Islet of Langerhans (tissue), 1 donor: ENCODE measurements around the gene CTDSPL.
"Not testable (repeated sequence)": the region's sequence is repeated elsewhere in the genome, so short reads cannot be mapped to it uniquely, and the experiment has no call there.

ENCODE experiments used
- FAIRE-seq: peaks from one replicate; lab custom pipeline; 2011; peaks lifted over from hg19 to GRCh38; lab: Jason Lieb, UNC

Gene CTDSPL

DNA sequence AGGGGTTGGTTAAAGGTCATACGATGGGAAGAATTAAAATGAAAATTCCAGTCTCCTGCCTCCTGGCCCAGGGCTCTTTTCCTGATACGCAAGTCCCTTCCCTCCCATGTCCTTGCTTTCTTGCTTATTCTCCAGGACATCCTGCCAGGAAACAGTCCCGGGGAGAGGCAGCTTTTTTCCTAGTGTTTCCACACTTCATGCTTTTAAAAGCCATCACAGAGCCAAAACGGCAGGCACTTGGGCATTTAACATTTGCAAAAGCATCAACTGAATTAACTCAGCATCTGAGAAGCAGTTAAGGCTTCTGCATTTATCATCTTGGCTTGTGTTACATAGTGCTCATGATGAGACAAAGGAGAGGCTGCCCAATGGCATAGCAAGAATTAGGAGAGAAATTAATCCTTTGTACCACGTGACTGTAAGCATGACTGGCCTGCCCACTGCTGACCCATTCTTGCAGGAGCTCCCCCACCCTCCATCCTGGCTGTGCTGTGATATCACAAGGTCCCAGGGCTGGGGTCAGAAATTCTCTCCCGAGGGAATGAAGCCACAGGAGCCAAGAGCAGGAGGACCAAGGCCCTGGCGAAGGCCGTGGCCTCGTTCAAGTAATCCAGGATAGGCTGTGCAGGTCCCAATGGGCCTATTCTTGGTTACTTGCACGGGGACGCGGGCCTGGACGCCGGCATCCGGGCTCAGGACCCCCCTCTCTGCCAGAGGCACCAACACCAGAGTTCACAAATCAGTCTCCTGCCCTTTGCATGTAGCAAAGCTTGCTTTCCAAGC, 107.3 kb downstream of the CTDSPL start:
- no peak for FAIRE-seq

DNA sequence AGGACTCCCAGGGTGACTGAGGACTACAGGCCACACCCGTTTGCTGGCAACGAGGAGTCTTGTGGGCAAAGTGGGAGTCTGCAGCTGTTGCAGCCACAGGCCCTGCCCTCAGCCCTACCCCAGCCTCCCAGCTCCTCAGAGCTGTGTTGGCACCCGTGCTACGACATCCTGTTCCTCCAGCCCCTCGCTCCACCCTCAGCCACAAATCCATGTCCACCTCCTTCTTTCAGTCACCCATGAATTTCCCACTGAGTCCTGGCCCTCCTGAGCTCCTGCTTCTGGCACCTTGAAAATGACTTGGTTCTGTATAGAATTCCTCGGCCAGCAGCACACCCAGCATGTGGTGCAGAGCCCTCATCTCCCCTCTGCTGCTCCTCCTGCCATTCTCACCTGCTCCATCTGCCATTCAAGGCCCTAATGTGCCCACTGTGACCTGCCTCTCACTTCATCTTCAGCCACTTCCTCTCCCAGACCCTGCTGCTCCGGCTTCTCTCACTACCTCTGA, 108.0 kb downstream of the CTDSPL start:
- FAIRE-seq = no peak

DNA sequence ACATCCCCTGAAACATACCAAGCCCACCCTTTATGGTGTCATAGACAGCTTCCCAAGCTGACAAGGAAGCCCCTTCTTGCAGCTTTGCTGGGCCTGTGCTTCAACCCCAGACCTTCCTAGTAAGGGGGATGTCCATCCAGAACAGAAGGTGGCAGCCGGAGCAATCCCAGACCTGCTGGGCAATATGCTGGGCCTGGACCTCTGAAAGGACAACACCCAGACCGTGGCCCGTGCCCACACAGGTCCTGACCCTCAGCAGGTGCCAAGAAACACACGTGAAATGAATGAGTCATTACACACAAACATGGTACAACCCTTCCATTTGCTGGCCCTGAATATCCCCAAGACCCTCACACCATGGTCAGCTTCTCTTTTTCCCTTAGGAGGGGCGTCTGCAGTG, 109.1 kb downstream of the CTDSPL start:
- FAIRE-seq = no peak

DNA sequence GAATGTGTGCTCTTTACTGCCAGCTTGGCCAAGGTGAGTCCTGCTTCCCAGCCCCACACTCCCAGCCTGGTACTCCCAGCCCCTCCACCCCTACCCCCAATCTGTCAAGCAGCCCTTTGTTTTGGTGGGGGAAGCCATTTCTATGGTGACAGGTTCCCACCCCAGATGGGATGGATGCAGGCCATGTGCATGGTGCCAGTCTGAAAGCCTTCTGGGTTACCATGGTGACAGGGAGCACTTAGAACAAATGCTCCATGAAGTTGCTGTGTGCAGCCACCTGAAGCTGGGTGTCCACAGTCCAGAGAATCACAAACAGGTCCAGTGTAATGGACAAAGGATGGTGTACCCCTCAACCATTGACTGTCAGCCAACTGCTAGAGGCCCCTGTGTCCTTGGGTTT, 109.8 kb downstream of the CTDSPL start:
- FAIRE-seq = no peak

DNA sequence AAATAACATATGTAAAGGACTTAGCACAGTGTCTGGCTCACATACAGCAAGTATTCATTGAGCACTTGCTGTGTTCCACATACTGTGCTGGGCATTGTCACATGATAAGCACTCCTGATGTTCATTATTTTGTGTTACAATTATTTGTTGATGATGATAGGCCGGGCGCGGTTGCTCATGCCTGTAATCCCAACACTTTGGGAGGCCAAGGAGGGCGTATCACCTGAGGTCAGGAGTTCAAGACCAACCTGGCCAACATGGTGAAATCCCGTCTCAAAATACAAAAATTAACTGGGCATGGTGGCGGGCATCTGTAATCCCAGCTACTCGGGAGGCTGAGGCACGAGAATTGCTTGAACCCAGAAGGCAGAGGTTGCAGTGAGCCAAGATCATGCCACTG, 110.4 kb downstream of the CTDSPL start:
- FAIRE-seq = not testable (repeated sequence)

DNA sequence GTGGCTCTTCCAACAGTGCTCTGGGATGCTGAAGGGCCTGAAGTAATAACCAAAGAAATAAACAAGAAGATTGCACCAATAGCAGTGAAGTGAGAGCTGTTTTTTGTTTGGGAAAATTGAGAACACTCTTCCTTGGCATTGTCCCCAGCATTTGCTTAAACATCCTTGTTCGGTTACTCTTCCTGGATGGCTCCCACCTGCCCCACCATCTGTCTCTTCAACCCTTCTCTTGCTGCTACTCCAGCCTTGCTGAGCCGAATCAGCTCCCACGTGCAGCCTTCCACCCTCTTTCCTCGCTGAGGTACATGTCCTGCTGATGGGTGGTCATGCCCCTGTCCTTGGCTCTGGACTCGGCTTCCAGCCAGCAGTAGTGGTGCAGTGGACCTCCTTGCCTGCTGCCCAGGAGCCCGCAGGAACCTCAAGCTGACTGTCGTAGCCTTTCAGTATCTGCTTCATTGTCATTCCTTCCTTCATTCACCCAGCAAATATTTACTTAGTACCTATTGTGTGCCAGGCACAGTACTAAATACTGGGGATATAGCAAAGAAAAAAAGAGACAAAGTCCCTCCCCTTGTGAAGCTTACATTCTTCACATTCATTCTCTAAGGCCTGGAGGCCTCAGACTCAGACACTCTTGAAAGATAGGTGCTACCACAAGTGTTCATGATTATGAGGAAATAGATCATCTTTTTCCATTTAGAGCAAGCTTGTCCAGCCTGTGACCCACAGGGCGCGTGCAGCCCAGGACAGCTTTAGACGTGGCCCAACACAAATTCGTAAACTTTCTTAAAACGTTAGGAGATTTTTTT, 111.8 kb downstream of the CTDSPL start:
- no peak for FAIRE-seq

DNA sequence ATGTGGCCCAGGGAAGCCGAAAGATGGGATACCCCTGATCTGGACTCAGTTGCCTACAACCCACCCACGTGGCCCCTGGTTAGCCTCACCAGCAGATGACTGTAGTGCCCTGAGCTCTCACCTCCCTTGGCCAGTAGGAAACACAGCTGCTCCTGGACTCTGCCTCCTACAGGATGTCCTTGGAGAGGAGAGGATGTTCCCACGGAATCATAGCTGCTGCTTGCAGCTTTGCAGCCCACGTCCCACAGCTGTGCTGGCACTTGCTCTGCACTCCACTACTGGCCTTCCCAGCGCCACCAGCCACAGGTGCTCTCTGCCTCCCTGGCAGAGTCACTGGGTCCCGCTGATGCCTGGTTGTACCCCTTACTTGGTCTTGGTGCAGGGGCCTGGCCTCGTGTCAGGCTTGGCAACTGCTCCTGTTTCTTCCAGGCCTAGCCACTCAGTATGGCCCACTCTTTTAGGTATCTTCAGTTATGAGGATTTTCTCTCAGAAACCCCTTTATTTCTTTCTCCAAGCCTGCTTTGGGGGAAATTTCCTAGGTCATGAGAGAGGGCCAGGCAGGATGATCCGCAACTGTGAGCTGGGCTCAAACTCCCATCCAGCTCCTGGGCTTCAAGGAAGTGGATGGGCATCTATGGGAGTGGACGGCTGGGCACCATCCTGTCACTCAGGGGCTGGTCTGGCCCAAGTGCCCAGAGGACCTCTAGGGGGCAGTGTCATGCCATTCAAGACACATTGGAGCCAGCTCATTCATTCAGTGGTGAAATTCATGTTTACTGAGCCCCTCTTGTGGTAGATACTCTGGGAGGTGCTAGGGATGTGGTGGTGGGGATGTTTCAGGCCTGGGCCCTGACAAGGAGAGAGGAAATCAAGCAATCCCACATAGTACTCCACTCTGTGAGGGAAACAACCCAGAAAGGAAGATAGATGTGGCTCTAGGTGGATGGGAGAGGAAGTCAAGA, 112.7 kb downstream of the CTDSPL start:
- FAIRE-seq = no peak

DNA sequence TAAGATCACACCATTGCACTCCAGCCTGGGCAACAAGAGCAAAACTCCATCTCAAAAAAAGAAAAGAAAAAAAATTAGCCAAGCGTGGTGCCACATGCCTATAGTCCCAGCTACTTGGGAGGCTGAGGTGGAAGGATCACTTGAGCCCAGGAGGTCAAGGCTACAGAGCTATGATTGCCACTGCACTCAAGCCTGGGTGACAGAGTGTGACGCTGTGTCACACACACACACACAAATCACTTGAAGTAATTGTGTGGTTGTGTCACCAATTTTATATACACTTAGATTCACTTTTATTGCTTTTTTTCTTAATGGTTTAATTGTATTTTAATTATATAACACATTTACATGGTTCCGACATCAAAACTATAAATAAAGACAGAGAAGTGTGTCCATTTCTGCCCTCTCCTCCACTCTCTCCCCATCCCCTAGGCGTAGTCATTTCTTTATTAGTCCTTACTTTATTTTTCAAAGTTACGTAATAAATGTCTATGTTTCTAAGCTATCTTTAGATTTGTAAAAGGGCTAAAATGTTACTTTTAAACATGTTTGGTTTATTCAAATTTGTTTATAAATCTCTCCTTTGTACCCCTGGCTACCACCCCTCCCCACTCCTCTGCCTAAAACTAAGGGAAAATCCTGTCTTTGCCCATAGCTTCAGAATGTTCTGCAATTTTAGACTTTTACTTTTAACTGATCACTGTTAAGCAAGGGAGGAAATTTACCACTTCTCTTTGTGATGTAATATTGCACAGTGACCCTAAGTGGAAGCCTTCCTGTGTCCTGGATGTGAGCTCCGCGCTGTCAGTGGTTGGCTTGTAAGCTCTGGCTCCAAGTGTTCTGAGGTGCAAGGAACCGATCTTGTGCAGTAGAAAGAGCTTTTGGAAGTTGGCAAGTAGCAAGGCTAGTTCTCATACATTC, 118.1 kb downstream of the CTDSPL start:
- FAIRE-seq = no peak

DNA sequence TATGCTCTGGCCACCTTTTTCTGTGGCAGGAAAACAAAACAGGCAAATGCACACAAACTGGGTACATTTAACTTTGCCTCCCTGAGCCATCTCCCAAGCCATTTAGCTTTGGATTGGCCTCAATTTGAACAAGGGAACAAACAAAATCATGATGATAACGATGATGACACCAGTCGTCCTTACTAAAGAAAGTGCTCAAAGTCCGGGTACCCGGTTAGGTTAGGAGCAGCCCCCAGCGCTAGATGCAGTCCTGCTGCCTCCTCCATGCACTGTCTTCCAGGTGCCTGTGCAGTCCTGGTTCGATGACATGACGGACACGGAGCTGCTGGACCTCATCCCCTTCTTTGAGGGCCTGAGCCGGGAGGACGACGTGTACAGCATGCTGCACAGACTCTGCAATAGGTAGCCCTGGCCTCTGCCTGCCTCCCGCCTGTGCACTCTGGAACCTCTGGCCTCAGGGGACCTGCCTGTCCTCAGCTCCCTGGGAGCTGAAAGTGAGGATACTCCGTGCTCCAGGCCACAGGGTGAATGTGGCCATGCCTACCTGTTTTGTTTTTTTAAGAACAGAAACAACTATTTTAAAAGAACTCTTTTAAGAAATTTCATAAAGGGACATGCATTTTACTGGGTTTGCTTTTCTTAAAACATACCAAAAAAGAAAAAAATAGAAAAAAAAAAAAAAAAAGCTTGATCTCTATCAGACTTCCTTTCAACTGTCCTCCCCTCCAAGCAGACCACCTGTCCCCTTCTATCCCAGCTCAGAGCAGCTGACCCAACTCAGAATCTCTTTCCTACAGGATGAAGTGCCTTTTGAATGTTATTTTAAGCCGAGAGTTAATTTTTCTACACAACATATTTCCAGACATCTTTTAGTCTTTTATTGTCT, 119.0 kb downstream of the CTDSPL start:
- FAIRE-seq = no peak

DNA sequence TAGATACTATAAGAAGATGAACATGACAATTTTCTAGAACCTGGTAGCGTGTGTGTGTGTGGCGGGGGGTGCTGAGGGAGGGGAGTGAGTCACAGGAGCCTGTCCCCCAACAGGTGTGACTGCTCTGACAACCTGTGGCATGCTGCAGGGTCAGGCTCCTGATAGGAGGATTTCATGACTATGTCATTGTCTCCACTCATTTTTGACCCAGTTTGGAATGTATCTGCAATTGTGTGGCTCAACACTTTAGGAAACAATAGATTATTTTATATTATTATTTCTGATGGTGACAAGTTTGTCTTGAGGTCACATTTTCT, 119.6 kb downstream of the CTDSPL start:
- FAIRE-seq = no peak

DNA sequence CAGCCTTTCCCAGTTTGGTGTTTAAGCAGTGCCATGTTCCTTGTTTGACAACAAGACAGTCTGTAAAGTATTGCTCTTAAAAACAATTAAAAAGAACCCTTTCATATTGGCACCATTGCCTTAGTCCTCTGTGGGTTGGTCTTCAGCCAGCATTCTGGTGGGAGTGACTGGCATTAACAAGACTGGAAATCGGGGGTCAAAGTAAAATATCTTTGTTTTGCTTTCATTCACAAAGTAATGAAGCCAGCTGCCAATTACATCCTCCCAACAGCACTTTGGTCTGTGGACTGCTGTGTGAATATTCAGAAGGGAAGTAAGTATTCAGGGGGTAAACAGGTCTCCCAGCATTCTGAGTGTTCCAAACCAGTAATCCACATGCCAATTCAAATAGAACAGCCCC, 120.7 kb downstream of the CTDSPL start:
- no peak for FAIRE-seq

DNA sequence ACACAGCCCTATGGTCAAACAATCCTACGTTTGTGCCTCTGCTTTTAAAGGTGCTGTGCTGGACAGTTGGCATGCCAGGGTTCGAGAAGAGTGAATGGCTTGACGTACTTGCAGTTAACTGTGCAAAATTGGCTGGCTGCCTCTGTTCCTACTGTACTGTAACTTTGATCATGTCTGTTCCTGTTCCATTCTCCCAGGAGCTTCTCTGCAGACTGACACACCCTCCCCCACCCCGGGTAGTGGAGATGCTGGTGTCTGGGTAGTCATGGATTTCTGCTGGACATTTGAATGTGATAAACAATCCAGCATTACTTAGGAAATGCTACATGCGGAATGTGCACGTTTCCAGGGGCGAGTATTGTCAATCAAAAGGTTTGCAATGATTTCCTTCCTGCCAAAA, 122.4 kb downstream of the CTDSPL start:
- FAIRE-seq = no peak

DNA sequence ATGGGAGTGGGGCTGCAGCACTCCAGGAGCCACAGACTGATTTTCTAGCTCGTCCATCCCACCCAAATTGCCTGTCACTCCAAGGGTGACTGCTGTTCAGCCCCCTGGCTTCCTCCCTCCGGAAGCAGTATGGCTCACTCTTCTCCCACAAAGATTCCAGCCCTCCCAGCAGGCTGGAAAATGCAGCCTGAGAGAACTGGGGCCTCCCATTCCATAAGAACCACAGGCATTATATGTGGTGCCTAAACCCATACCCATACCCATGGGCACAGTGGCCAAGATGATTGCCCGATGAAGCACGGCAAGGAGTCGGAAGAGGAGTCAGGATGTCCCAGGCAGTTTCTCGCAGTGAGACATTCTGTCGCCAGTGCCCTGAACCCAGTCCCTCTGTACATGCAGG, 122.9 kb downstream of the CTDSPL start:
- FAIRE-seq = no peak

DNA sequence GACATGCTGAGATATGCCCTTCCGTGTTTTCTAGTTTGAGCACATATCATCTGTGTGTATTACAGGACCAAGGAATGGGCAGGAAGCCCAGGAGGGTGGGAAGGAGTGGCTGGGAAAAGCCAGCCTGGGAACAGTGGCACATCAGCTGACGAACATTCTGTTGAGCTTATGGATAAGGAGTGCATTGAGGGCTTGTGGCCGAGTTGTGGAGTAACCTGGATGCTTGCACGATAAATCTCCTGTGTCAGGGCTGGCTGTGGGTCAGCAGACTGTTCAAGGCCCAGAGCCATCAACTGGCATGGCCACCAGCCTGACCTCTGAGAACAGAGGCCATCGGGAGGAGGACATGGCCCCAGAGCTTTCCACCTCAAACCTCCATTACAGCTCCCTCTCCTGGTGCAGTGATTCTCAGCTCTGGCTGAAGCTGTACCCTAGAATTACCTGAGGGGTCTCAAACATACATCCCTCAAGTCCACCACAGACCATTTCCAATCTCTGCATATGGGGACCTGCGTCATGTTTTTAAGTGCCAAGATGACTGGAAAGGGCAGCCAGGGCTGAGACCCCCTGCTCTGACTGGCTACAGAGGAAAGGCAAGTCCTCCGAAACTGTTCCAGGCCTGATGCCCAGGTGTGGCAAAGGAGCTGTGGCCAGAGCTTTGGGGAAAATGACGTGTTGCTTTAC, 124.1 kb downstream of the CTDSPL start:
- no peak for FAIRE-seq

DNA sequence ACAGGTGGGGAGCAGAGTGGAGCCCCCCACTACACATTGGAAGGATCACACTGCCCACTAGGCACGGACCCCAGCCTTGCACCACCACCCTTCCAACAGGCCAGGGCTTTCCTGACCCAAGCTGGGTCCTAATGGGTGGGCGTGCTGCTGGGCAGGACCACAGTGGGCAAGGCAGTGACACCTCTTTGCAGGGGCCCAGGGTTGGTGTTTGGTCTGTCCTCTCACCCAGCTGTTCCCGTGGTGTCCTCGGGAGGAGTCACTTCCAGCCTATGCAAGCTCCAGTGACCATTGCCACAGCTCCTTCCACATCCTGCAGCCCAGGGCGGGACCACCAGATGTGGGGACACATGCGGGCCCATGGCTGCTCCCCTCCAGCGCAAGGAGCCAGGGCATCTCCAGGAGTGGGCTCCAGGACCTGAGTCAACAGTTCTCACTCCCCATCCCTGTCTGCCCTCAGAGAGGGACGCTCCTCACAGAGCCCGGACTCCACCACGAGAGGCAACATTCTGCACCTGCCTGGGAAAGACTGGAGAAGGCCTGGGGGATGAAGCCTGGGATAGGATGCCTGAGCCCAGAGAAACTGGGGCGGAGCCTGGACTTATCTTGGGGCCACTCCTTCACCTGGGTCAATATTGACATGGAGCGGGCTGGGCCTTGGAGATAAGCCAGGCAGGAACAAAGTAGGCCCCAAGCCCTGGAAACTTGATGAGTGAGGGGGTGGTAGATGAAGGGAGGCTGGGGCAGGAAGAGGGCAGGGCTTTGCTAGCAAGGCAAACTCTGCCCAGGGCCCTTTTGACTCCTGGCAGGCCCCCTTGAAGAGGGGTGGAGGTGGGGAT, 125.0 kb downstream of the CTDSPL start:
- FAIRE-seq = no peak

DNA sequence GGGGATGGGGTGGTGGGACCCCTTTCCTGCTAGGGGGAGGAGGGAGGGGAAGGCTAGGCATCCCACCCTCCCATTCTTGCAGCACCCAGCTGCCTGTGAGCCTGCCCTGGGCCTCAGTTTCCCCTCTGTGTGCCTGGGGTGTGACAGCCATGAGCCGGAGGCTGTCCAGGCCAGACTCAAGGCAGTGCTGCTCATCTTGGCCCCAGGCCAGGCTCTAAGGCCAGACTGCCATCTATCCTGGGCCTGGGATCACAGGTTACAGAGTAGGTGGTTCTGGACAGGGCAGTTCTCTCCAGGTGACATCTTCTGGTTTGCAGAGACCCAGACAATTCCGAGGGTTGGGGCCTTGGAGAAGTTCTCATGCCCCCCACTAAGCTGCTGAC, 125.6 kb downstream of the CTDSPL start:
- FAIRE-seq = no peak

DNA sequence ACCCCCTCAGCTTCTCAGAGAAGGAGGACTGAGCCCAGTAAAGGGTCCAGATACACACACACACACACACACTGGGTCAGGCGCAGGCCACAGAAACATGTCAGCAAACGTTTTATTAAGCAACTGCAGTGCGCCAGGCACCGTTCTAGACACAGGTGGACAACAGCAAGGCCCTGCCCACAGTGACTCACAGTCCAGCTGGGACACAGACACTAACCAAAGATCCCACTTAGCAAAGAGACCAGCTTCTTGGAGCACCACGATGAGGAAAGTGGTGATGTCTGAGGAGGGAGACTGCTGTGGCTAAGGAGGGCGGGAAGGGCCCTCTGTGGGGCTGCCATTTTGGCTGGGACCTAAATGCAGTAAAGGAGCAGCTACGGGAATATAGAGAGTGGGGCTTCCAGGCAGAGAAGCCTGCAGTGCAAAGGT, 126.1 kb downstream of the CTDSPL start:
- no peak for FAIRE-seq

DNA sequence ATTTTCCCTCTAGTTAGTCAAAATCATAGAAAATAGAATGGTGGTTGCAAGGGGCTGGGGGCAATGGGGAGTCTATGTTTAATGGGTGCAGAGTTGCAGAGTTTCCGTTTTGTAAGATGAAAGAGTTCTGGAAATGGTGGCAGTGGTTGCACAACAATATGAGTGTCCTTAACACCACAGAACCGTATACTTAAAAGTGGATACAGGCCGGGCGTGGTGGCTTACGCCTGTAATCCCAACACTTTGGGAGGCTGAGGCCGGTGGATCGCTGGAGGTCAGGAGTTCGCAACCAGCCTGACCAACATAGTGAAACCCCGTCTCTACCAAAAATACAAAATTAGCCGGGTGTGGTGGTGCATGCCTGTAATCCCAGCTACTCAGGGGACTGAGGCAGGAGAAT, 126.7 kb downstream of the CTDSPL start:
- not testable (repeated sequence) for FAIRE-seq
